Activated naive CD8-positive, alpha-beta T cell (primary cell): ENCODE data around the gene VWDE.

ENCODE experiments used
- H3K27ac Mint-ChIP-seq: one replicate; pipeline ENCODE4 v1.8.0; 2021; ENCODE audit warnings: mixed read lengths
- H3K27me3 Mint-ChIP-seq: one replicate; pipeline ENCODE4 v1.8.0; 2021; ENCODE audit warnings: mixed read lengths
- H3K36me3 Mint-ChIP-seq: one replicate; pipeline ENCODE4 v1.8.0; 2021; ENCODE audit warnings: mixed read lengths
- H3K4me1 Mint-ChIP-seq: one replicate; pipeline ENCODE4 v1.8.0; 2021; ENCODE audit warnings: low read depth, mixed read lengths
- H3K4me3 Mint-ChIP-seq: one replicate; pipeline ENCODE4 v1.8.0; 2021; ENCODE audit warnings: mild to moderate bottlenecking, mixed read lengths
- H3K9me3 Mint-ChIP-seq: one replicate; pipeline ENCODE4 v1.8.0; 2021; ENCODE audit warnings: low read depth, mixed read lengths

VWDE gene

GRCh38 chr7:12383377-12383776 lies 20.3 kb downstream of the VWDE start:
- Mint-ChIP-seq H3K4me1 (no peaks in the 10 kb centered on the region), H3K27ac (no peak overlapping the region), H3K27me3 (peaks cover 1% of the 10 kb centered on the region), H3K36me3 (no peaks in the 10 kb centered on the region), H3K4me3 (no peak overlapping the region), H3K9me3 (no peaks in the 10 kb centered on the region)

GRCh38 chr7:12378389-12378788 lies 25.3 kb downstream of the VWDE start:
- no peak overlapping the region for H3K4me3 Mint-ChIP-seq
- no peaks in the 10 kb centered on the region for H3K27me3 Mint-ChIP-seq
- H3K27ac Mint-ChIP-seq = no peak overlapping the region
- no peaks in the 10 kb centered on the region for H3K9me3 Mint-ChIP-seq
- no peaks in the 10 kb centered on the region for H3K4me1 Mint-ChIP-seq
- no peaks in the 10 kb centered on the region for H3K36me3 Mint-ChIP-seq

- H3K27ac Mint-ChIP-seq = no peak overlapping the region
- H3K4me1 Mint-ChIP-seq = no peaks in the 10 kb centered on the region
- no peaks in the 10 kb centered on the region for H3K36me3 Mint-ChIP-seq
- H3K4me3 Mint-ChIP-seq = no peak overlapping the region
- H3K9me3 Mint-ChIP-seq = no peaks in the 10 kb centered on the region
- peaks cover 1% of the 10 kb centered on the region for H3K27me3 Mint-ChIP-seq
These were observed 26.3 kb downstream of the VWDE start for GRCh38 chr7:12377406-12377805.

- H3K9me3 Mint-ChIP-seq = no peaks in the 10 kb centered on the region
- H3K27ac Mint-ChIP-seq = no peak overlapping the region
- no peak overlapping the region for H3K4me3 Mint-ChIP-seq
- no peaks in the 10 kb centered on the region for H3K4me1 Mint-ChIP-seq
- no peaks in the 10 kb centered on the region for H3K36me3 Mint-ChIP-seq
- H3K27me3 Mint-ChIP-seq = peaks cover 1% of the 10 kb centered on the region
These were observed 29.9 kb downstream of the VWDE start for GRCh38 chr7:12373580-12374263.

GRCh38 chr7:12370249-12370648 lies 33.4 kb downstream of the VWDE start:
- Mint-ChIP-seq H3K4me3 (no peak overlapping the region), H3K27ac (no peak overlapping the region), H3K27me3 (peaks cover 1% of the 10 kb centered on the region), H3K36me3 (no peaks in the 10 kb centered on the region), H3K4me1 (no peaks in the 10 kb centered on the region), H3K9me3 (no peaks in the 10 kb centered on the region)

- Mint-ChIP-seq H3K4me1 (no peaks in the 10 kb centered on the region), H3K4me3 (no peak overlapping the region), H3K36me3 (no peaks in the 10 kb centered on the region), H3K27ac (no peak overlapping the region), H3K9me3 (no peaks in the 10 kb centered on the region), H3K27me3 (peaks cover 1% of the 10 kb centered on the region)
These were observed 33.9 kb downstream of the VWDE start for GRCh38 chr7:12369756-12370155.

GRCh38 chr7:12369072-12369471 lies 34.6 kb downstream of the VWDE start:
- Mint-ChIP-seq H3K4me3 (no peak overlapping the region), H3K4me1 (no peaks in the 10 kb centered on the region), H3K27me3 (peaks cover 3% of the 10 kb centered on the region), H3K36me3 (no peaks in the 10 kb centered on the region), H3K9me3 (no peaks in the 10 kb centered on the region), H3K27ac (no peak overlapping the region)

GRCh38 chr7:12360948-12361347 lies 42.7 kb downstream of the VWDE start:
- H3K9me3 Mint-ChIP-seq = no peaks in the 10 kb centered on the region
- no peaks in the 10 kb centered on the region for H3K36me3 Mint-ChIP-seq
- H3K27me3 Mint-ChIP-seq = peaks cover 5% of the 10 kb centered on the region
- no peaks in the 10 kb centered on the region for H3K4me1 Mint-ChIP-seq
- no peak overlapping the region for H3K27ac Mint-ChIP-seq
- H3K4me3 Mint-ChIP-seq = no peak overlapping the region

- Mint-ChIP-seq H3K27me3 (peaks cover 3% of the 10 kb centered on the region), H3K9me3 (no peaks in the 10 kb centered on the region), H3K27ac (no peak overlapping the region), H3K36me3 (no peaks in the 10 kb centered on the region), H3K4me1 (no peaks in the 10 kb centered on the region), H3K4me3 (no peak overlapping the region)
These were observed 45.0 kb downstream of the VWDE start for GRCh38 chr7:12358694-12359093.

- no peaks in the 10 kb centered on the region for H3K9me3 Mint-ChIP-seq
- no peaks in the 10 kb centered on the region for H3K4me1 Mint-ChIP-seq
- H3K36me3 Mint-ChIP-seq = no peaks in the 10 kb centered on the region
- peaks cover 3% of the 10 kb centered on the region for H3K27me3 Mint-ChIP-seq
- no peak overlapping the region for H3K27ac Mint-ChIP-seq
- H3K4me3 Mint-ChIP-seq = no peak overlapping the region
These were observed 46.2 kb downstream of the VWDE start for GRCh38 chr7:12357508-12357907.

- no peaks in the 10 kb centered on the region for H3K4me1 Mint-ChIP-seq
- H3K27ac Mint-ChIP-seq = no peak overlapping the region
- H3K9me3 Mint-ChIP-seq = no peaks in the 10 kb centered on the region
- H3K27me3 Mint-ChIP-seq = peaks cover 2% of the 10 kb centered on the region
- no peak overlapping the region for H3K4me3 Mint-ChIP-seq
- no peaks in the 10 kb centered on the region for H3K36me3 Mint-ChIP-seq
These were observed 51.8 kb downstream of the VWDE start for GRCh38 chr7:12351843-12352242.

GRCh38 chr7:12350971-12351370 lies 52.7 kb downstream of the VWDE start:
- H3K4me1 Mint-ChIP-seq = no peaks in the 10 kb centered on the region
- no peak overlapping the region for H3K4me3 Mint-ChIP-seq
- H3K27me3 Mint-ChIP-seq = peaks cover 2% of the 10 kb centered on the region
- H3K27ac Mint-ChIP-seq = no peak overlapping the region
- no peaks in the 10 kb centered on the region for H3K9me3 Mint-ChIP-seq
- H3K36me3 Mint-ChIP-seq = no peaks in the 10 kb centered on the region

- H3K4me1 Mint-ChIP-seq = no peaks in the 10 kb centered on the region
These were observed 66.6 kb downstream of the VWDE start for GRCh38 chr7:12337095-12337494.

GRCh38 chr7:12328888-12329770 lies 74.5 kb downstream of the VWDE start:
- Mint-ChIP-seq H3K36me3 (no peaks in the 10 kb centered on the region), H3K4me1 (no peaks in the 10 kb centered on the region), H3K9me3 (no peaks in the 10 kb centered on the region), H3K27ac (no peak overlapping the region), H3K27me3 (no peaks in the 10 kb centered on the region), H3K4me3 (no peak overlapping the region)

More at GRCh38 chr7:12337095-12337494, 66.6 kb downstream of the VWDE start:
- Mint-ChIP-seq H3K36me3 (no peaks in the 10 kb centered on the region), H3K27ac (no peak overlapping the region), H3K9me3 (no peaks in the 10 kb centered on the region), H3K4me3 (no peak overlapping the region), H3K27me3 (peaks cover 2% of the 10 kb centered on the region)

GRCh38 chr7:12327922-12328321 lies 75.7 kb downstream of the VWDE start:
- H3K36me3 Mint-ChIP-seq = no peaks in the 10 kb centered on the region
- H3K27me3 Mint-ChIP-seq = no peaks in the 10 kb centered on the region
- H3K4me3 Mint-ChIP-seq = no peak overlapping the region
- no peaks in the 10 kb centered on the region for H3K9me3 Mint-ChIP-seq
- H3K4me1 Mint-ChIP-seq = no peaks in the 10 kb centered on the region
- H3K27ac Mint-ChIP-seq = no peak overlapping the region
